HepG2 (cell line): ENCODE measurements around the gene LEMD2. TPM values are rescaled to one million over a fixed set of nuclear protein-coding genes. Genes with fewer than 3 reads are reported as not detected.

Experiments
- AHR ChIP-seq: IDR thresholded peaks from 2 replicates; pipeline ENCODE4 v1.6.1; 2018; ENCODE audit warnings: missing genetic modification reagents, missing compliant biosample characterization
- ELF4 ChIP-seq: sonication (generic); formaldehyde crosslinking; IDR thresholded peaks from 2 replicates; pipeline ENCODE4 v1.5.0; 2020; ENCODE audit warnings: missing genetic modification reagents, mild to moderate bottlenecking, moderate library complexity, borderline replicate concordance
- ETV5 ChIP-seq: IDR thresholded peaks from 2 replicates; pipeline ENCODE4 v1.6.1; 2018; ENCODE audit warnings: missing biosample characterization, missing genetic modification reagents, inconsistent platforms, borderline replicate concordance
- FOSL2 ChIP-seq: sonication (generic); formaldehyde crosslinking; IDR thresholded peaks from 2 replicates; pipeline ENCODE4 v1.4.0; 2020; ENCODE audit warnings: missing genetic modification reagents
- HNF4A ChIP-seq: sonication (generic); formaldehyde crosslinking; IDR thresholded peaks from 2 replicates; pipeline ENCODE4 v1.4.0; 2020; ENCODE audit warnings: missing genetic modification reagents
- IKZF4 ChIP-seq: sonication (generic); formaldehyde crosslinking; IDR thresholded peaks from 2 replicates; pipeline ENCODE4 v1.5.1; 2020; ENCODE audit warnings: borderline replicate concordance, mild to moderate bottlenecking, low read depth, missing genetic modification reagents; ENCODE audit errors: not compliant biosample characterization
- MAF1 ChIP-seq: sonication (generic); formaldehyde crosslinking; IDR thresholded peaks from 2 replicates; pipeline ENCODE4 v1.5.0; 2020; ENCODE audit warnings: missing genetic modification reagents, borderline replicate concordance
- MAX ChIP-seq: IDR thresholded peaks from 2 replicates; pipeline ENCODE4 v1.6.1; 2012; ENCODE audit warnings: inconsistent platforms
- PATZ1 ChIP-seq: sonication (generic); formaldehyde crosslinking; IDR thresholded peaks from 2 replicates; pipeline ENCODE4 v1.4.0; 2020; ENCODE audit warnings: missing genetic modification reagents
- PHB2 ChIP-seq: fragments of 450-650 bp; IDR thresholded peaks from 2 replicates; pipeline ENCODE4 v1.6.1; 2018; ENCODE audit not compliant: partially characterized antibody
- RBAK ChIP-seq: sonication (generic); formaldehyde crosslinking; IDR thresholded peaks from 2 replicates; pipeline ENCODE4 v1.5.1; 2020; ENCODE audit warnings: mild to moderate bottlenecking, missing genetic modification reagents
- ZNF232 ChIP-seq: sonication (generic); formaldehyde crosslinking; IDR thresholded peaks from 2 replicates; pipeline ENCODE4 v1.4.0; 2020; ENCODE audit warnings: missing genetic modification reagents, borderline replicate concordance
- ZNF251 ChIP-seq: sonication (generic); formaldehyde crosslinking; IDR thresholded peaks from 2 replicates; pipeline ENCODE4 v1.9.0; 2021; ENCODE audit warnings: mild to moderate bottlenecking, missing genetic modification reagents
- ZNF30 ChIP-seq: sonication (generic); formaldehyde crosslinking; IDR thresholded peaks from 2 replicates; pipeline ENCODE4 v1.5.0; 2020; ENCODE audit warnings: mild to moderate bottlenecking, missing genetic modification reagents
- ZNF354B ChIP-seq: sonication (generic); formaldehyde crosslinking; IDR thresholded peaks from 2 replicates; pipeline ENCODE4 v1.8.0; 2022; ENCODE audit warnings: mild to moderate bottlenecking, missing genetic modification reagents
- ZNF530 ChIP-seq: sonication (generic); formaldehyde crosslinking; IDR thresholded peaks from 2 replicates; pipeline ENCODE4 v1.5.0; 2020; ENCODE audit warnings: low read depth, mild to moderate bottlenecking, missing genetic modification reagents
- ZNF549 ChIP-seq: sonication (generic); formaldehyde crosslinking; IDR thresholded peaks from 2 replicates; pipeline ENCODE4 v1.5.0; 2020; ENCODE audit warnings: missing genetic modification reagents
- ZNF567 ChIP-seq: sonication (generic); formaldehyde crosslinking; IDR thresholded peaks from 2 replicates; pipeline ENCODE4 v1.8.1; 2023; ENCODE audit warnings: mild to moderate bottlenecking, missing genetic modification reagents, borderline replicate concordance
- ZNF713 ChIP-seq: sonication (generic); formaldehyde crosslinking; IDR thresholded peaks from 2 replicates; pipeline ENCODE4 v1.4.0; 2020; ENCODE audit warnings: mild to moderate bottlenecking, missing genetic modification reagents
- ZNF720 ChIP-seq: sonication (generic); formaldehyde crosslinking; IDR thresholded peaks from 2 replicates; pipeline ENCODE4 v1.4.0; 2020; ENCODE audit warnings: missing genetic modification reagents
- ZNF749 ChIP-seq: sonication (generic); formaldehyde crosslinking; IDR thresholded peaks from 2 replicates; pipeline ENCODE4 v1.8.0; 2022; ENCODE audit warnings: mild to moderate bottlenecking, missing genetic modification reagents, moderate library complexity, borderline replicate concordance
- polyA plus RNA-seq, 8 experiments: library from polyadenylated mRNA; depleted of rRNA in 3 of 8; stranded (reverse) in 7 of 8; unstranded in 1 of 8; fragments of >200 nt; fragmentation: Illumina TruSeq in 4 of 8; extraction: Trizol in 4 of 8; gene quantifications; 2 replicates each; pipeline versions ENCODE4 v1.2.1 to v1.2.3, GENCODE V29; 2011 to 2016; ENCODE audit warnings: low read depth in 4 of 8, missing spikeins in 1 of 8, mixed read lengths in 1 of 8; ENCODE audit not compliant: insufficient read depth in 1 of 8
- total RNA-seq, 5 experiments: library from RNA; depleted of rRNA; stranded (reverse); fragments of >200 nt; fragmentation: Illumina TruSeq; extraction: Trizol; gene quantifications; 2 replicates each; pipeline ENCODE4 v1.2.3, GENCODE V29; 2016; ENCODE audit warnings: low read depth in 1 of 5
- TF ChIP-seq, protein P1 (sequence below): sonication (generic); formaldehyde crosslinking; IDR thresholded peaks from 2 replicates; pipeline ENCODE4 v1.5.1; 2020; ENCODE audit warnings: mild to moderate bottlenecking, missing genetic modification reagents
- TF ChIP-seq, protein P2 (sequence below): sonication (generic); formaldehyde crosslinking; conservative IDR thresholded peaks from 2 replicates; pipeline ENCODE4 v1.4.0; 2020; ENCODE audit warnings: missing genetic modification reagents
- TF ChIP-seq, protein P3 (sequence below): sonication (generic); formaldehyde crosslinking; IDR thresholded peaks from 2 replicates; pipeline ENCODE4 v1.4.0; 2020; ENCODE audit warnings: missing genetic modification reagents; ENCODE audit errors: not compliant biosample characterization

LEMD2 gene
- total and polyA plus RNA-seq, 2 of the 13 experiments (the other 11 are each of a cell fraction or from before 2014, with no cell fraction given) = 45.2 to 62.9 TPM

GRCh38 chr6:33812669-33813068, 23.7 kb upstream of the LEMD2 start (continued):
- TF ChIP-seq, protein P1, sequence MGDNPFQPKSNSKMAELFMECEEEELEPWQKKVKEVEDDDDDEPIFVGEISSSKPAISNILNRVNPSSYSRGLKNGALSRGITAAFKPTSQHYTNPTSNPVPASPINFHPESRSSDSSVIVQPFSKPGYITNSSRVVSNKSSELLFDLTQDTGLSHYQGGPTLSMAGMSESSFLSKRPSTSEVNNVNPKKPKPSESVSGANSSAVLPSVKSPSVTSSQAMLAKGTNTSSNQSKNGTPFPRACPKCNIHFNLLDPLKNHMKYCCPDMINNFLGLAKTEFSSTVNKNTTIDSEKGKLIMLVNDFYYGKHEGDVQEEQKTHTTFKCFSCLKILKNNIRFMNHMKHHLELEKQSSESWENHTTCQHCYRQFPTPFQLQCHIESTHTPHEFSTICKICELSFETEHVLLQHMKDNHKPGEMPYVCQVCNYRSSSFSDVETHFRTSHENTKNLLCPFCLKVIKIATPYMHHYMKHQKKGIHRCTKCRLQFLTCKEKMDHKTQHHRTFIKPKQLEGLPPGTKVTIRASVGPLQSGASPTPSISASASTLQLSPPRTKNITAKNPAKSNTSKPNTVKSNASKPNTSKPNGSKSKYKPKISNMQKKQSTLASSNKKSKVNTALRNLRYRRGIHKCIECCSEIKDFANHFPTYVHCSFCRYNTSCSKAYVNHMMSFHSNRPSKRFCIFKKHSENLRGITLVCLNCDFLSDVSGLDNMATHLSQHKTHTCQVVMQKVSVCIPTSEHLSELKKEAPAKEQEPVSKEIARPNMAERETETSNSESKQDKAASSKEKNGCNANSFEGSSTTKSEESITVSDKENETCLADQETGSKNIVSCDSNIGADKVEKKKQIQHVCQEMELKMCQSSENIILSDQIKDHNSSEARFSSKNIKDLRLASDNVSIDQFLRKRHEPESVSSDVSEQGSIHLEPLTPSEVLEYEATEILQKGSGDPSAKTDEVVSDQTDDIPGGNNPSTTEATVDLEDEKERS (CRISPR knock-in tag) = 0 out of 2 replicates have a peak, but pooled peaks have one; percentile 51
- peak; percentile 73 for TF ChIP-seq FOSL2 (CRISPR knock-in tag)
- peak; percentile 98 for TF ChIP-seq AHR (CRISPR knock-in tag)
- TF ChIP-seq ZNF720 (CRISPR knock-in tag) = peak; percentile 86; the same call in 1 of the 2 replicates
- no peak for TF ChIP-seq ZNF567
- TF ChIP-seq PATZ1 (CRISPR knock-in tag) = peak; percentile 53; the same call in 1 of the 2 replicates
- peak; percentile 98 for TF ChIP-seq ZNF232 (CRISPR knock-in tag)
- TF ChIP-seq ZNF549 (CRISPR knock-in tag) = no peak
- peak; percentile 90 for TF ChIP-seq IKZF4 (CRISPR knock-in tag)
- TF ChIP-seq ZNF30 (CRISPR knock-in tag) = no peak
- TF ChIP-seq, protein P2, sequence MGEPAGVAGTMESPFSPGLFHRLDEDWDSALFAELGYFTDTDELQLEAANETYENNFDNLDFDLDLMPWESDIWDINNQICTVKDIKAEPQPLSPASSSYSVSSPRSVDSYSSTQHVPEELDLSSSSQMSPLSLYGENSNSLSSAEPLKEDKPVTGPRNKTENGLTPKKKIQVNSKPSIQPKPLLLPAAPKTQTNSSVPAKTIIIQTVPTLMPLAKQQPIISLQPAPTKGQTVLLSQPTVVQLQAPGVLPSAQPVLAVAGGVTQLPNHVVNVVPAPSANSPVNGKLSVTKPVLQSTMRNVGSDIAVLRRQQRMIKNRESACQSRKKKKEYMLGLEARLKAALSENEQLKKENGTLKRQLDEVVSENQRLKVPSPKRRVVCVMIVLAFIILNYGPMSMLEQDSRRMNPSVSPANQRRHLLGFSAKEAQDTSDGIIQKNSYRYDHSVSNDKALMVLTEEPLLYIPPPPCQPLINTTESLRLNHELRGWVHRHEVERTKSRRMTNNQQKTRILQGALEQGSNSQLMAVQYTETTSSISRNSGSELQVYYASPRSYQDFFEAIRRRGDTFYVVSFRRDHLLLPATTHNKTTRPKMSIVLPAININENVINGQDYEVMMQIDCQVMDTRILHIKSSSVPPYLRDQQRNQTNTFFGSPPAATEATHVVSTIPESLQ = peak; percentile 96
- no peak for TF ChIP-seq PHB2
- TF ChIP-seq, protein P3, sequence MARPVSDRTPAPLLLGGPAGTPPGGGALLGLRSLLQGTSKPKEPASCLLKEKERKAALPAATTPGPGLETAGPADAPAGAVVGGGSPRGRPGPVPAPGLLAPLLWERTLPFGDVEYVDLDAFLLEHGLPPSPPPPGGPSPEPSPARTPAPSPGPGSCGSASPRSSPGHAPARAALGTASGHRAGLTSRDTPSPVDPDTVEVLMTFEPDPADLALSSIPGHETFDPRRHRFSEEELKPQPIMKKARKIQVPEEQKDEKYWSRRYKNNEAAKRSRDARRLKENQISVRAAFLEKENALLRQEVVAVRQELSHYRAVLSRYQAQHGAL (CRISPR knock-in tag) = peak; percentile 83
- TF ChIP-seq ZNF354B = no peak
- TF ChIP-seq MAX = no peak
- no peak for TF ChIP-seq ZNF251
- TF ChIP-seq ETV5 = peak; percentile 51; the same call in 1 of the 2 replicates
- TF ChIP-seq ELF4 = no peak
- TF ChIP-seq HNF4A = no peak
- TF ChIP-seq ZNF530 (CRISPR knock-in tag) = no peak
- peak; percentile 88 for TF ChIP-seq MAF1 (CRISPR knock-in tag)
- peak; percentile 89; the same call in 1 of the 2 replicates for TF ChIP-seq ZNF749
- no peak for TF ChIP-seq RBAK
- no peak for TF ChIP-seq ZNF713 (CRISPR knock-in tag)
